GM12878 (cell line): ENCODE measurements around the gene GH1. TPM values are rescaled to one million over a fixed set of nuclear protein-coding genes. Genes with fewer than 3 reads are reported as not detected.

ENCODE experiments used
- ATAC-seq: fragments of 200-7000 bp; cut with Tn5 transposase; 3 replicates; pipeline ENCODE4 v1.9.1; 2020; ENCODE audit warnings: mild to moderate bottlenecking, moderate library complexity
- BruUV-seq: library from RNA; stranded (reverse); fragments of 400-500 nt; replicated peaks from 2 replicates; lab custom pipeline; 2021; lab: Mats Ljungman, UMichigan
- CTCF ChIA-PET: fragments of 300-600 bp; sonication (Branson Sonifier 250); formaldehyde crosslinking; extraction: SDS; loops from one replicate; lab custom pipeline; 2021; ENCODE audit warnings: inconsistent platforms; lab: Yijun Ruan, JAX
- POLR2A ChIA-PET: fragments of 350-600 bp; formaldehyde crosslinking; extraction: SDS; loops from one replicate; lab custom pipeline; 2021; ENCODE audit warnings: inconsistent platforms; lab: Charles Lee
- RAD21 ChIA-PET: fragments of 300-600 bp; sonication (Branson Sonifier 250); formaldehyde crosslinking; loops from one replicate; lab custom pipeline; 2023; ENCODE audit warnings: antibody characterized with exemption; ENCODE audit not compliant: unreplicated experiment; lab: Charles Lee
- SMC1A ChIA-PET: fragments of 300-600 bp; sonication (Branson Sonifier 250); formaldehyde crosslinking; loops from one replicate; lab custom pipeline; 2023; ENCODE audit not compliant: unreplicated experiment, uncharacterized antibody; lab: Charles Lee
- DNase-seq: peaks from one replicate; pipeline ENCODE4 v3.0.0-alpha.2; 2011; ENCODE audit warnings: low read depth, low spot score
- FAIRE-seq: peaks from 3 replicates; lab custom pipeline; 2011; peaks lifted over from hg19 to GRCh38; lab: Jason Lieb, UNC
- H2AFZ ChIP-seq: 2 replicates; pipeline ENCODE4 v1.6.0; 2011; ENCODE audit warnings: low read depth, low read length, control low read depth; ENCODE audit not compliant: control insufficient read depth
- H3K27ac ChIP-seq: 2 replicates; pipeline ENCODE4 v1.5.1; 2011; ENCODE audit warnings: control low read depth; ENCODE audit not compliant: control insufficient read depth, insufficient read depth
- H3K27me3 ChIP-seq, 2 experiments: replicated peaks in 1 of 2; 2 replicates each; pipeline versions ENCODE4 v1.6.0 to v1.6.1; 2011; ENCODE audit warnings: low read length in 1 of 2; ENCODE audit not compliant: control insufficient read depth in 2 of 2, insufficient read depth in 2 of 2
- H3K36me3 ChIP-seq, 2 experiments: 2 replicates each; pipeline ENCODE4 v1.5.1; 2011; ENCODE audit warnings: low read length in 1 of 2; ENCODE audit not compliant: control insufficient read depth in 2 of 2, insufficient read depth in 2 of 2
- H3K4me1 ChIP-seq: 2 replicates; pipeline ENCODE4 v1.6.1; 2011; ENCODE audit warnings: mild to moderate bottlenecking, low read length, moderate library complexity, mixed read lengths; ENCODE audit not compliant: control insufficient read depth, insufficient read depth
- H3K4me2 ChIP-seq: 2 replicates; pipeline ENCODE4 v1.6.0; 2011; ENCODE audit warnings: control low read depth; ENCODE audit not compliant: control insufficient read depth, insufficient read depth
- H3K4me3 ChIP-seq: fragments of 200-600 bp; sonication (generic); 2 replicates; pipeline ENCODE4 v1.5.1; 2016
- H3K79me2 ChIP-seq: 2 replicates; pipeline ENCODE4 v1.6.0; 2011; ENCODE audit warnings: low read length; ENCODE audit not compliant: control insufficient read depth, insufficient read depth
- H3K9ac ChIP-seq: 2 replicates; pipeline ENCODE4 v1.8.0; 2011; ENCODE audit warnings: low read length, control low read depth, mixed read lengths; ENCODE audit not compliant: control insufficient read depth, insufficient read depth
- H3K9me3 ChIP-seq: replicated peaks from 3 replicates; pipeline ENCODE4 v1.5.1; 2011; ENCODE audit warnings: mild to moderate bottlenecking, low read length; ENCODE audit not compliant: control insufficient read depth, insufficient read depth
- H4K20me1 ChIP-seq: 2 replicates; pipeline ENCODE4 v1.6.0; 2011; ENCODE audit not compliant: control insufficient read depth, insufficient read depth
- MXI1 ChIP-seq: fragments of 150-350 bp; IDR thresholded peaks from 2 replicates; pipeline ENCODE4 v1.6.1; 2011; ENCODE audit warnings: low read depth, mild to moderate bottlenecking, inconsistent platforms, low read length, improper control_type of control experiment
- NBN ChIP-seq: fragments of 450-650 bp; IDR thresholded peaks from 2 replicates; pipeline ENCODE4 v1.6.1; 2016
- PAX5 ChIP-seq: IDR thresholded peaks from 2 replicates; pipeline ENCODE4 v1.6.1; 2011; ENCODE audit warnings: low read depth, low read length, borderline replicate concordance
- SUPT20H ChIP-seq: IDR thresholded peaks from 2 replicates; pipeline ENCODE4 v1.6.1; 2011; ENCODE audit warnings: low read depth, mild to moderate bottlenecking, low read length, moderate library complexity, borderline replicate concordance; ENCODE audit not compliant: control insufficient read depth
- TBL1XR1 ChIP-seq: IDR thresholded peaks from 2 replicates; pipeline ENCODE4 v1.6.1; 2012; ENCODE audit warnings: low read depth, low read length, improper control_type of control experiment
- WGBS: methylation state at CpG from one replicate; pipeline ENCODE4 v1.1.6; 2016; ENCODE audit warnings: low lambda C conversion rate; ENCODE audit not compliant: insufficient replicate concordance, insufficient coverage; ENCODE audit errors: missing lambda C conversion rate; 5-methylcytosine and 5-hydroxymethylcytosine counted together
- in situ Hi-C: fragments of 300-500 bp; cut with MboI; formaldehyde crosslinking; loops from 9 replicates; pipeline ENCODE4 v1.14.3; 2018; ENCODE audit warnings: mixed read lengths
- intact Hi-C: fragments of 100-400 bp; cut with micrococcal nuclease; formaldehyde crosslinking; loops from one replicate; pipeline ENCODE4 v1.14.2; 2022; ENCODE audit not compliant: unreplicated experiment
- polyA plus RNA-seq, 11 experiments: library from polyadenylated mRNA; depleted of rRNA in 4 of 11; unstranded in 6 of 11; stranded (reverse) in 5 of 11; fragments of >200 nt; fragmentation: Nextera tagmentation in 4 of 11; fragmentation: Illumina TruSeq in 1 of 11; extraction: Ambion mirVana in 4 of 11; extraction: Trizol in 1 of 11; gene quantifications; 1 replicate in 1 of 11; 2 replicates in 10 of 11; pipeline versions ENCODE4 v1.2.1 to v1.2.3, GENCODE V29; 2011 to 2016; ENCODE audit warnings: inconsistent platforms in 2 of 11, missing spikeins in 2 of 11, low read depth in 1 of 11
- total RNA-seq, 4 experiments: library from RNA; depleted of rRNA in 3 of 4; stranded (reverse); fragments of >200 nt in 3 of 4; fragmentation: Illumina TruSeq in 1 of 4; extraction: Trizol in 1 of 4; gene quantifications; 2 replicates each; pipeline versions ENCODE4 v1.2.1 to v1.2.3, GENCODE V29; 2013 to 2021
- TF ChIP-seq, protein P1 (sequence below): fragments of 450-650 bp; formaldehyde crosslinking; IDR thresholded peaks from 2 replicates; pipeline ENCODE4 v1.5.0; 2022; ENCODE audit warnings: mild to moderate bottlenecking, missing genetic modification characterization

The GH1 gene
- total and polyA plus RNA-seq, 10 of the 15 experiments (the other 5 are each of a cell fraction or from before 2014, with no cell fraction given), result 0.13 to 0.42 TPM; not detected in 8

DNA sequence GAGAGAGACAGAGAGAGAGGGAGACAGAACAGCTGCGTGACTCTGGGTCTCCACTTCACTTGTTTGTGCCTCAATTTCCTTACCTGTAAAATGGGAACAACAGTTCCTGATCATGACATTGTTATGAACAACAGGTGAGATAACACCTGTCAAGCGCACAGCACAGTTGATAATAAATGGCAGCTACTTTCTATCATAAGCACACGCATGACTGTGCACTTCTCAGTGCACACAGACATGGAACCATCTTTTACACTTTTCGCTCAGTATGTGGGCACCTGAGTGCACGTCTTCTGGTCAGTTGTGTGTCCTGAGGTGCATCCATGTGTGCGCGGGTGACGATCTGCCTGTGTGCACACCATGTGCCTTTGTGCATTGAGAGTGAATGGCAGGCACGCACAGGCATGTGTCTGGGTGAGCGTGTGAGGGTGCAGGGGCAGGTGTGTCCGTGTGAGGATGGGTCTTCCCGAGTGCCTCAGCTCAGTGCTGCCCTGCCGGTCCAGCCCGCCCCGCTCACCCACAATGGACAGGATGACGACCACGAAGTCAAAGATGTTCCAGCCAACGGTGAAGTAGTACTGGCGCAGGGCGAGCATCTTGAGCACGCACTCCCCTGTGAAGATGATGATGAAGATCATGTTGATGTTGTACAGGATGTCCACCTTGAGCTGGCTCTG is 23.8 kb upstream of the GH1 start:
- 77% methylated on average over 21 of the region's 21 CpGs for WGBS
- Histone ChIP-seq H3K4me2 (no peak overlapping the region), H2AFZ (no peak overlapping the region), H4K20me1 (no peaks in the 10 kb centered on the region), H3K4me1 (peaks cover 18% of the 10 kb centered on the region), H3K4me3 (no peak overlapping the region), H3K9ac (no peak overlapping the region), H3K36me3 (no peaks in the 10 kb centered on the region), H3K27me3 (no peaks in the 10 kb centered on the region), H3K9me3 (no peaks in the 10 kb centered on the region; the same call in 2 of the 3 replicates), H3K79me2 (no peaks in the 10 kb centered on the region), H3K27ac (no peak overlapping the region)
- CTCF ChIA-PET, result interaction anchor here (0.9 to 1.5 kb wide), 3 partner anchors 8 to 23 kb away, joined by 3 to 5 read pairs (median 4); partner anchors contain the start of gene CD79B
- ATAC-seq (no peak), DNase-seq (no peak), FAIRE-seq (no peak)
- SMC1A ChIA-PET, result no interaction called here
- in situ Hi-C loops (no loop called here), intact Hi-C loops (no loop called here)
- RAD21 ChIA-PET, result no interaction called here
- POLR2A ChIA-PET, result interaction anchor here (1.8 kb wide), 1 partner anchor 9 kb away, joined by 4 read pairs; no protein-coding TSS in a partner anchor
- BruUV-seq, result no TSS peak
- TF ChIP-seq PAX5 (no peak), MXI1 (no peak), NBN (no peak), SUPT20H (no peak), TBL1XR1 (no peak)
- TF ChIP-seq, protein P1, sequence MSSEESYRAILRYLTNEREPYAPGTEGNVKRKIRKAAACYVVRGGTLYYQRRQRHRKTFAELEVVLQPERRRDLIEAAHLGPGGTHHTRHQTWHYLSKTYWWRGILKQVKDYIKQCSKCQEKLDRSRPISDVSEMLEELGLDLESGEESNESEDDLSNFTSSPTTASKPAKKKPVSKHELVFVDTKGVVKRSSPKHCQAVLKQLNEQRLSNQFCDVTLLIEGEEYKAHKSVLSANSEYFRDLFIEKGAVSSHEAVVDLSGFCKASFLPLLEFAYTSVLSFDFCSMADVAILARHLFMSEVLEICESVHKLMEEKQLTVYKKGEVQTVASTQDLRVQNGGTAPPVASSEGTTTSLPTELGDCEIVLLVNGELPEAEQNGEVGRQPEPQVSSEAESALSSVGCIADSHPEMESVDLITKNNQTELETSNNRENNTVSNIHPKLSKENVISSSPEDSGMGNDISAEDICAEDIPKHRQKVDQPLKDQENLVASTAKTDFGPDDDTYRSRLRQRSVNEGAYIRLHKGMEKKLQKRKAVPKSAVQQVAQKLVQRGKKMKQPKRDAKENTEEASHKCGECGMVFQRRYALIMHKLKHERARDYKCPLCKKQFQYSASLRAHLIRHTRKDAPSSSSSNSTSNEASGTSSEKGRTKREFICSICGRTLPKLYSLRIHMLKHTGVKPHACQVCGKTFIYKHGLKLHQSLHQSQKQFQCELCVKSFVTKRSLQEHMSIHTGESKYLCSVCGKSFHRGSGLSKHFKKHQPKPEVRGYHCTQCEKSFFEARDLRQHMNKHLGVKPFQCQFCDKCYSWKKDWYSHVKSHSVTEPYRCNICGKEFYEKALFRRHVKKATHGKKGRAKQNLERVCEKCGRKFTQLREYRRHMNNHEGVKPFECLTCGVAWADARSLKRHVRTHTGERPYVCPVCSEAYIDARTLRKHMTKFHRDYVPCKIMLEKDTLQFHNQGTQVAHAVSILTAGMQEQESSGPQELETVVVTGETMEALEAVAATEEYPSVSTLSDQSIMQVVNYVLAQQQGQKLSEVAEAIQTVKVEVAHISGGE, result no peak
